ENCODE data around the gene ACOX2.

Gene ACOX2

GRCh38 chr3:58584690-58585004 is 47.7 kb upstream of the ACOX2 start:
- Histone ChIP-seq H4K20me1 (ENCODE audit: control insufficient read depth, insufficient read depth, low read depth, low read length) (no peaks in the 10 kb centered on the region), H3K27me3 (ENCODE audit: control insufficient read depth, low read length) (peaks cover 22% of the 10 kb centered on the region), H3K79me2 (ENCODE audit: control insufficient read depth, low read length) (no peaks in the 10 kb centered on the region), H3K27ac (ENCODE audit: low read depth, low read length) (no peak overlapping the region), H3K9me2 (replicated peaks; ENCODE audit: control insufficient read depth, low read length) (no peaks in the 10 kb centered on the region), H3K4me3 (ENCODE audit: low read length) (peak overlapping the region; percentile 75), H3K36me3 (ENCODE audit: control insufficient read depth, low read length) (no peaks in the 10 kb centered on the region), H3K4me2 (ENCODE audit: low read length) (peak overlapping the region; percentile 96), H3F3A (ENCODE audit: control insufficient read depth, insufficient read depth) (no peaks in the 10 kb centered on the region), H3K9me3 (ENCODE audit: control insufficient read depth, insufficient read depth, low read length) (no peaks in the 10 kb centered on the region), H3K4me1 (ENCODE audit: control insufficient read depth, low read length) (peaks cover 31% of the 10 kb centered on the region)
- TF ChIP-seq CTCF (IDR thresholded peaks at IDR 0.05; ENCODE audit: low read depth, low read length, poor library complexity, severe bottlenecking), result no peak
- no peak for TF ChIP-seq EZH2phosphoT487 (IDR thresholded peaks at IDR 0.05; ENCODE audit: borderline replicate concordance, low read length)

- H3K27ac ChIP-seq (ENCODE audit: low read depth, low read length), result no peak overlapping the region
- no peaks in the 10 kb centered on the region for H3F3A ChIP-seq (ENCODE audit: control insufficient read depth, insufficient read depth)
- H4K20me1 ChIP-seq (ENCODE audit: control insufficient read depth, insufficient read depth, low read depth, low read length), result no peaks in the 10 kb centered on the region
- H3K79me2 ChIP-seq (ENCODE audit: control insufficient read depth, low read length), result no peaks in the 10 kb centered on the region
- H3K4me3 ChIP-seq (ENCODE audit: low read length), result no peak overlapping the region
- no peaks in the 10 kb centered on the region for H3K36me3 ChIP-seq (ENCODE audit: control insufficient read depth, low read length)
- H3K4me2 ChIP-seq (ENCODE audit: low read length), result no peak overlapping the region
- H3K9me3 ChIP-seq (ENCODE audit: control insufficient read depth, insufficient read depth, low read length), result no peaks in the 10 kb centered on the region
- H3K4me1 ChIP-seq (ENCODE audit: control insufficient read depth, low read length), result peaks cover 31% of the 10 kb centered on the region
- H3K9me2 ChIP-seq (replicated peaks; ENCODE audit: control insufficient read depth, low read length), result no peaks in the 10 kb centered on the region
- TF ChIP-seq EZH2phosphoT487 (IDR thresholded peaks at IDR 0.05; ENCODE audit: borderline replicate concordance, low read length), result no peak
- TF ChIP-seq CTCF (IDR thresholded peaks at IDR 0.05; ENCODE audit: low read depth, low read length, poor library complexity, severe bottlenecking), result no peak
- peaks cover 24% of the 10 kb centered on the region for H3K27me3 ChIP-seq (ENCODE audit: control insufficient read depth, low read length)
Measured at GRCh38 chr3:58581328-58582091, 44.5 kb upstream of the ACOX2 start.

- H3K9me3 ChIP-seq (ENCODE audit: control insufficient read depth, insufficient read depth, low read length), result no peaks in the 10 kb centered on the region
- peaks cover 22% of the 10 kb centered on the region for H3K27me3 ChIP-seq (ENCODE audit: control insufficient read depth, low read length)
- no peak overlapping the region for H3K27ac ChIP-seq (ENCODE audit: low read depth, low read length)
- H4K20me1 ChIP-seq (ENCODE audit: control insufficient read depth, insufficient read depth, low read depth, low read length), result no peaks in the 10 kb centered on the region
- H3K4me2 ChIP-seq (ENCODE audit: low read length), result no peak overlapping the region
- TF ChIP-seq EZH2phosphoT487 (IDR thresholded peaks at IDR 0.05; ENCODE audit: borderline replicate concordance, low read length) (no peak), CTCF (IDR thresholded peaks at IDR 0.05; ENCODE audit: low read depth, low read length, poor library complexity, severe bottlenecking) (no peak)
- H3K9me2 ChIP-seq (replicated peaks; ENCODE audit: control insufficient read depth, low read length), result no peaks in the 10 kb centered on the region
- H3K79me2 ChIP-seq (ENCODE audit: control insufficient read depth, low read length), result no peaks in the 10 kb centered on the region
- H3K4me3 ChIP-seq (ENCODE audit: low read length), result no peak overlapping the region
- no peaks in the 10 kb centered on the region for H3F3A ChIP-seq (ENCODE audit: control insufficient read depth, insufficient read depth)
- no peaks in the 10 kb centered on the region for H3K36me3 ChIP-seq (ENCODE audit: control insufficient read depth, low read length)
- H3K4me1 ChIP-seq (ENCODE audit: control insufficient read depth, low read length), result peaks cover 27% of the 10 kb centered on the region
Measured at GRCh38 chr3:58580826-58581327, 43.9 kb upstream of the ACOX2 start.

Measured in DOHH2 (cell line).